Measurements from ENCODE around the gene IFRD2. TPM values are rescaled to one million over a fixed set of nuclear protein-coding genes. Genes with fewer than 3 reads are reported as not detected.
A peak's percentile ranks its signal among the peaks of the same experiment; 100 is the strongest.

Gene IFRD2
- total and polyA plus RNA-seq, 2 of the 13 experiments (the other 11 are each of a cell fraction or from before 2014, with no cell fraction given), result 32.8 to 96.1 TPM

DNA sequence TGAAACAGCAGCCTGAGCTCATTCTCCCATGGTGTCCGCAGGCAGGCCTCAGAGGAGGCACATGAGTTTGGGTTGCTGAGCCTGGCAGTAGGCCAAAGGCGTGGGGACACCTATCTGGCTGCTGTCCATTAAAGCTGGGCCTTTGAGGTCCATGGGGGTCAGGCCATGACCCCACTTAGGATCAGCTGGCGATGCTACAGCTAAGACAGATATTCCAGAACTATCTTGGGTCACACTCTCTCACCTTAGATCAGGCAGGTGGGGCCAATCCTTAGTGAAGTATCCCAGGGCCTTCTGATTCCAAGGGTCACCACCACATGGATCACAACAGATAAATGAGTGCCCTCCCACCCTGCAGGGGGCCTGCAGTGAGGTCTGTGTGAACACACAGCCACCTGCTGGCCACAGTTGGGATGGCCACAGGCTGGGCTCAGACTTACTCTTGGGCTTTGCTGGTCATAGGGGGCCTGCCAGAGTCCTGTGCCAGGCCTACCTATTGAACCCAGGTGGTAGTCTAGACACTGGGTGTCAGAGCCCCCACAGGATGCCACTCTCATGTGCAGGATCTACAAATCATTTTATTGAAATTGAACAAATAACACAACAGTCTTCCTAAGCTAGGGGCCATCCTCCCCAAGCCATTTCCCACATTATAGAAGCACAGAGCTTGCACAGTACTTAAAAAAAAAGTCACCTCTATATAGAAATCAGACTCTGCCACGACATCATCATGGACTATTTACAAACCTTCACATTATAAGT lies 32.3 kb upstream of the IFRD2 start (continued):
- TF ChIP-seq ZNF10 (CRISPR knock-in tag; IDR thresholded peaks at IDR 0.05; ENCODE audit: borderline replicate concordance, low read depth) (no peak), ZNF556 (CRISPR knock-in tag; IDR thresholded peaks at IDR 0.05; ENCODE audit: borderline replicate concordance) (0 out of 2 replicates have a peak, but pooled peaks have one; percentile 45), CAMTA2 (CRISPR knock-in tag; IDR thresholded peaks at IDR 0.05; ENCODE audit: borderline replicate concordance) (no peak), ZNF207 (IDR thresholded peaks at IDR 0.05; ENCODE audit: borderline replicate concordance) (no peak), PAX8 (CRISPR knock-in tag; IDR thresholded peaks at IDR 0.05; ENCODE audit: borderline replicate concordance) (no peak), SOX5 (CRISPR knock-in tag; IDR thresholded peaks at IDR 0.05; ENCODE audit: borderline replicate concordance) (peak; percentile 35; the same call in 1 of the 2 replicates), YY1 (IDR thresholded peaks at IDR 0.05; ENCODE audit: insufficient read depth, insufficient replicate concordance, low read depth, low read length) (no peak), ZNF788 (CRISPR knock-in tag; IDR thresholded peaks at IDR 0.05; ENCODE audit: borderline replicate concordance) (0 out of 2 replicates have a peak, but pooled peaks have one; percentile 27), SPEN (CRISPR knock-in tag; IDR thresholded peaks at IDR 0.05; ENCODE audit: low read depth) (no peak), TMF1 (CRISPR knock-in tag; IDR thresholded peaks at IDR 0.05; ENCODE audit: low read depth) (no peak), ZNF790 (CRISPR knock-in tag; IDR thresholded peaks at IDR 0.05; ENCODE audit: borderline replicate concordance) (no peak)
- TF ChIP-seq, protein P1, sequence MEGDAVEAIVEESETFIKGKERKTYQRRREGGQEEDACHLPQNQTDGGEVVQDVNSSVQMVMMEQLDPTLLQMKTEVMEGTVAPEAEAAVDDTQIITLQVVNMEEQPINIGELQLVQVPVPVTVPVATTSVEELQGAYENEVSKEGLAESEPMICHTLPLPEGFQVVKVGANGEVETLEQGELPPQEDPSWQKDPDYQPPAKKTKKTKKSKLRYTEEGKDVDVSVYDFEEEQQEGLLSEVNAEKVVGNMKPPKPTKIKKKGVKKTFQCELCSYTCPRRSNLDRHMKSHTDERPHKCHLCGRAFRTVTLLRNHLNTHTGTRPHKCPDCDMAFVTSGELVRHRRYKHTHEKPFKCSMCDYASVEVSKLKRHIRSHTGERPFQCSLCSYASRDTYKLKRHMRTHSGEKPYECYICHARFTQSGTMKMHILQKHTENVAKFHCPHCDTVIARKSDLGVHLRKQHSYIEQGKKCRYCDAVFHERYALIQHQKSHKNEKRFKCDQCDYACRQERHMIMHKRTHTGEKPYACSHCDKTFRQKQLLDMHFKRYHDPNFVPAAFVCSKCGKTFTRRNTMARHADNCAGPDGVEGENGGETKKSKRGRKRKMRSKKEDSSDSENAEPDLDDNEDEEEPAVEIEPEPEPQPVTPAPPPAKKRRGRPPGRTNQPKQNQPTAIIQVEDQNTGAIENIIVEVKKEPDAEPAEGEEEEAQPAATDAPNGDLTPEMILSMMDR (CRISPR knock-in tag; IDR thresholded peaks at IDR 0.05), result peak; percentile 99
- TF ChIP-seq, protein P2, sequence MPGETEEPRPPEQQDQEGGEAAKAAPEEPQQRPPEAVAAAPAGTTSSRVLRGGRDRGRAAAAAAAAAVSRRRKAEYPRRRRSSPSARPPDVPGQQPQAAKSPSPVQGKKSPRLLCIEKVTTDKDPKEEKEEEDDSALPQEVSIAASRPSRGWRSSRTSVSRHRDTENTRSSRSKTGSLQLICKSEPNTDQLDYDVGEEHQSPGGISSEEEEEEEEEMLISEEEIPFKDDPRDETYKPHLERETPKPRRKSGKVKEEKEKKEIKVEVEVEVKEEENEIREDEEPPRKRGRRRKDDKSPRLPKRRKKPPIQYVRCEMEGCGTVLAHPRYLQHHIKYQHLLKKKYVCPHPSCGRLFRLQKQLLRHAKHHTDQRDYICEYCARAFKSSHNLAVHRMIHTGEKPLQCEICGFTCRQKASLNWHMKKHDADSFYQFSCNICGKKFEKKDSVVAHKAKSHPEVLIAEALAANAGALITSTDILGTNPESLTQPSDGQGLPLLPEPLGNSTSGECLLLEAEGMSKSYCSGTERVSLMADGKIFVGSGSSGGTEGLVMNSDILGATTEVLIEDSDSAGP (CRISPR knock-in tag; IDR thresholded peaks at IDR 0.05; ENCODE audit: borderline replicate concordance), result peak; percentile 76
- TF ChIP-seq, protein P3, sequence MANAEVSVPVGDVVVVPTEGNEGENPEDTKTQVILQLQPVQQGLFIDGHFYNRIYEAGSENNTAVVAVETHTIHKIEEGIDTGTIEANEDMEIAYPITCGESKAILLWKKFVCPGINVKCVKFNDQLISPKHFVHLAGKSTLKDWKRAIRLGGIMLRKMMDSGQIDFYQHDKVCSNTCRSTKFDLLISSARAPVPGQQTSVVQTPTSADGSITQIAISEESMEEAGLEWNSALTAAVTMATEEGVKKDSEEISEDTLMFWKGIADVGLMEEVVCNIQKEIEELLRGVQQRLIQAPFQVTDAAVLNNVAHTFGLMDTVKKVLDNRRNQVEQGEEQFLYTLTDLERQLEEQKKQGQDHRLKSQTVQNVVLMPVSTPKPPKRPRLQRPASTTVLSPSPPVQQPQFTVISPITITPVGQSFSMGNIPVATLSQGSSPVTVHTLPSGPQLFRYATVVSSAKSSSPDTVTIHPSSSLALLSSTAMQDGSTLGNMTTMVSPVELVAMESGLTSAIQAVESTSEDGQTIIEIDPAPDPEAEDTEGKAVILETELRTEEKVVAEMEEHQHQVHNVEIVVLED (CRISPR knock-in tag; IDR thresholded peaks at IDR 0.05; ENCODE audit: borderline replicate concordance), result peak; percentile 28; the same call in 1 of the 2 replicates
- TF ChIP-seq, protein P4, sequence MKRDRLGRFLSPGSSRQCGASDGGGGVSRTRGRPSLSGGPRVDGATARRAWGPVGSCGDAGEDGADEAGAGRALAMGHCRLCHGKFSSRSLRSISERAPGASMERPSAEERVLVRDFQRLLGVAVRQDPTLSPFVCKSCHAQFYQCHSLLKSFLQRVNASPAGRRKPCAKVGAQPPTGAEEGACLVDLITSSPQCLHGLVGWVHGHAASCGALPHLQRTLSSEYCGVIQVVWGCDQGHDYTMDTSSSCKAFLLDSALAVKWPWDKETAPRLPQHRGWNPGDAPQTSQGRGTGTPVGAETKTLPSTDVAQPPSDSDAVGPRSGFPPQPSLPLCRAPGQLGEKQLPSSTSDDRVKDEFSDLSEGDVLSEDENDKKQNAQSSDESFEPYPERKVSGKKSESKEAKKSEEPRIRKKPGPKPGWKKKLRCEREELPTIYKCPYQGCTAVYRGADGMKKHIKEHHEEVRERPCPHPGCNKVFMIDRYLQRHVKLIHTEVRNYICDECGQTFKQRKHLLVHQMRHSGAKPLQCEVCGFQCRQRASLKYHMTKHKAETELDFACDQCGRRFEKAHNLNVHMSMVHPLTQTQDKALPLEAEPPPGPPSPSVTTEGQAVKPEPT (CRISPR knock-in tag; IDR thresholded peaks at IDR 0.05; ENCODE audit: low read depth), result 0 out of 2 replicates have a peak, but pooled peaks have one; percentile 46
- TF ChIP-seq, protein P5, sequence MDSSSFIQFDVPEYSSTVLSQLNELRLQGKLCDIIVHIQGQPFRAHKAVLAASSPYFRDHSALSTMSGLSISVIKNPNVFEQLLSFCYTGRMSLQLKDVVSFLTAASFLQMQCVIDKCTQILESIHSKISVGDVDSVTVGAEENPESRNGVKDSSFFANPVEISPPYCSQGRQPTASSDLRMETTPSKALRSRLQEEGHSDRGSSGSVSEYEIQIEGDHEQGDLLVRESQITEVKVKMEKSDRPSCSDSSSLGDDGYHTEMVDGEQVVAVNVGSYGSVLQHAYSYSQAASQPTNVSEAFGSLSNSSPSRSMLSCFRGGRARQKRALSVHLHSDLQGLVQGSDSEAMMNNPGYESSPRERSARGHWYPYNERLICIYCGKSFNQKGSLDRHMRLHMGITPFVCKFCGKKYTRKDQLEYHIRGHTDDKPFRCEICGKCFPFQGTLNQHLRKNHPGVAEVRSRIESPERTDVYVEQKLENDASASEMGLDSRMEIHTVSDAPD (CRISPR knock-in tag; IDR thresholded peaks at IDR 0.05), result no peak
- TF ChIP-seq, protein P6, sequence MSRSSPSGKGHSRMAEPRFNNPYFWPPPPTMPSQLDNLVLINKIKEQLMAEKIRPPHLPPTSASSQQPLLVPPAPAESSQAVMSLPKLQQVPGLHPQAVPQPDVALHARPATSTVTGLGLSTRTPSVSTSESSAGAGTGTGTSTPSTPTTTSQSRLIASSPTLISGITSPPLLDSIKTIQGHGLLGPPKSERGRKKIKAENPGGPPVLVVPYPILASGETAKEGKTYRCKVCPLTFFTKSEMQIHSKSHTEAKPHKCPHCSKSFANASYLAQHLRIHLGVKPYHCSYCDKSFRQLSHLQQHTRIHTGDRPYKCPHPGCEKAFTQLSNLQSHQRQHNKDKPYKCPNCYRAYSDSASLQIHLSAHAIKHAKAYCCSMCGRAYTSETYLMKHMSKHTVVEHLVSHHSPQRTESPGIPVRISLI (CRISPR knock-in tag; IDR thresholded peaks at IDR 0.05; ENCODE audit: borderline replicate concordance), result peak; percentile 47; the same call in 1 of the 2 replicates

Measured in HepG2 (cell line).